Epidermal melanocyte (primary cell): Measurements from ENCODE around the gene HBE1.
A peak's percentile ranks its signal among the peaks of the same experiment; 100 is the strongest.
"Not testable (repeated sequence)": the region's sequence is repeated elsewhere in the genome, so short reads cannot be mapped to it uniquely, and the experiment has no call there.

ENCODE experiments used
- DNase-seq: peaks from one replicate; pipeline ENCODE4 v3.0.0; 2011; ENCODE audit warnings: low spot score; ENCODE audit not compliant: insufficient read length

Gene HBE1

DNA sequence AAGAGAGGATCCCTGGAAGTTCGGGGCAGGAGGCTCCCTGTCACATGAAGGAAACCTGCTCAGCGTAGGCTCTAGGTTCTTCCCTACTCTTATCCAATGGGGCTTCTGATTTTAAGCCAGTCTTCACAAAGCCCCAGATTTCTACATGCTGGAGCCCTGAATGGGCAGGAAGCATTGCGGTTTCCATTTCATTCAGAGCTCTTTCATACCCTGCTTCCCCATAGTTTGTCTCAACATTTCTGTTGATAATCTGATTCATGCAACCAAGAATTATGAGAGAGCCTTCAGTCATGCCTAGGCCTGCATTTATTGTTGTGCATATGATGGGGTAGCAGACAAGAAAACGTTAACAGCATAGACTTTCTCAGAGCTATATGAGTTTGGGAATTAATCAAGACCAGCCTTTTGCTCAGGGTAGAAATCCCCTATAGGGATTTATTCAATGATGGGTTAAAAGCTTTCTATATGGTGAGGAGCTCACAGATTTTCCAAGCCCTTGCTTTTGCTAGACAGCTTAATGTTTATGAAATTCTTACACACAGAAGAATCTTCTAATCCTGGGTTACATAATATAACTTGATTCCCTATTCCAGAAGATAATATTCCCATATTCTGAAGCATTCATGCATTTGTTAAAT, 16.1 kb upstream of the HBE1 start:
- no peak for DNase-seq

DNA sequence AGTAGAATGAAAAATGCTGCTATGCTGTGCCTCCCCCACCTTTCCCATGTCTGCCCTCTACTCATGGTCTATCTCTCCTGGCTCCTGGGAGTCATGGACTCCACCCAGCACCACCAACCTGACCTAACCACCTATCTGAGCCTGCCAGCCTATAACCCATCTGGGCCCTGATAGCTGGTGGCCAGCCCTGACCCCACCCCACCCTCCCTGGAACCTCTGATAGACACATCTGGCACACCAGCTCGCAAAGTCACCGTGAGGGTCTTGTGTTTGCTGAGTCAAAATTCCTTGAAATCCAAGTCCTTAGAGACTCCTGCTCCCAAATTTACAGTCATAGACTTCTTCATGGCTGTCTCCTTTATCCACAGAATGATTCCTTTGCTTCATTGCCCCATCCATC, 14.9 kb upstream of the HBE1 start:
- no peak for DNase-seq

DNA sequence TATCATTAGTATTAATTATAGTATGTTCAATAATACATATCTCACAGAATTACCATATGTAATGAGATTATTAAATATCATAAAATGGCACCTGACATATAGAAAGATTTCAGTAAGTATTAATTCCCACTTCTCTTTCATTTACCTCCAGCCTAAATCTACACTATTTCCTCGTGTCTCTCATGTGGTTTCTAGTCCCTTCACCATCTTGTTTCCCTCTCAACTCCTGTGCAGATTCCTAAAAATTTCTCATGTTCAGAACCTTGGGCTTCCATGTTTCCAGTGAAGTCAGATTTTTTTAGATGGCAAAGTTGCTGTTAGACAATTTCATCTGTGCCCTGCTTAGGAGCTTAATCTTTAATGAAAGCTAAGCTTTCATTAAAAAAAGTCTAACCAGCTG, 14.1 kb upstream of the HBE1 start:
- DNase-seq = no peak

DNA sequence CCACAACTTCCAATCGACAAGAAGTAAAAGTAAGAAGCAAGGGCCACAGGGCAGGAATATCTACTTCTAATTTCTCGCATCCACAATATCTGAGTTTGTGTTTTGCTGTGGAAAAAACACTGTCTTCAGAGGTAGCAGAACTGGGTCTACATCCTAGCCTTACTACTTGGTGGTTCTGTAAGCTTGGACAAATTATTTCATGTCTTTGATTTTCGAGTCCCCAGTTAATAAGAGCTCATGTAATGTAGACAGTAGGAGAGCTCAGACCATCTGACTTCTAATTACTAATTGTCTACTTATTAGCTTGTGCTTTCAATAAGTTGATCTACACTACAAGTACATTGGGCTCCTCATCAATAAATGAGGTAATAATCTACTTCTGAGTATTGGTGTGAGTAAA, 13.3 kb upstream of the HBE1 start:
- no peak for DNase-seq

DNA sequence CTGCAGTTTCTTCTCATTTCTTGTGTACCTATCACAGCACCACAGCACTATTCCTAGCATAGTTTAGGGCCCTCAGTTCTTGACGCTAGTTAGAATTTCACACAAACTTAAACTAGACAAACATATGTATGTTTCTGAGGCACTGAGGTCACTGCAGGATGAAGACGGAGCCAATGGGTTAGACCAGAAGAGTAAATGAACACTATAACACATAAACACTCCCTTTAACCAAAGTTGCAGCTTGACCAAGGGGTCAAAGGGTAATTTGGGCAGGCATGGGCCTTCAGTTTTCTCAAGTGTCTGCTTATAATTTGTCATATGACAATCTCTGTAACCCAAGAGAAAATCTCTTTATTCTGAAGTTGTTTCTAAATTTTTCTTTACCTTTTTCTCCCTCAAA, 12.9 kb upstream of the HBE1 start:
- DNase-seq = no peak

DNA sequence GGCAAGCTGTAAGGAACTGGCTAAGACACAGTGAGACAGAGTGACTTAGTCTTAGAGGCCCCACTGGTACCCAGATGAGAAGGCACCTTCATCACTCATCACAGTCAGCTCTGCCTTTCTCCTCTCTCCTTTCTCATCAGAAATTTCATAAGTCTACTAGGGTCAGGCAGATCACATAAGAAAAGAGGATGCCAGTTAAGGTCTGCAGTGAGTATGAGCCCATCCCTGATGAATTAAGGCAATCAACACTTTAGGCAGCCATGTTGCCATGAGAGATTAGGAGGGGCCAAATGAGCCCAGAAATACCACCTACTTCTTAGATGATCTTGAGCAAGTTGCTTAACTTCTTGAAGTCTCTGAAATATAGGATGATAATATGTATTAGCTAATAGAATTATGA, 11.9 kb upstream of the HBE1 start:
- no peak for DNase-seq

DNA sequence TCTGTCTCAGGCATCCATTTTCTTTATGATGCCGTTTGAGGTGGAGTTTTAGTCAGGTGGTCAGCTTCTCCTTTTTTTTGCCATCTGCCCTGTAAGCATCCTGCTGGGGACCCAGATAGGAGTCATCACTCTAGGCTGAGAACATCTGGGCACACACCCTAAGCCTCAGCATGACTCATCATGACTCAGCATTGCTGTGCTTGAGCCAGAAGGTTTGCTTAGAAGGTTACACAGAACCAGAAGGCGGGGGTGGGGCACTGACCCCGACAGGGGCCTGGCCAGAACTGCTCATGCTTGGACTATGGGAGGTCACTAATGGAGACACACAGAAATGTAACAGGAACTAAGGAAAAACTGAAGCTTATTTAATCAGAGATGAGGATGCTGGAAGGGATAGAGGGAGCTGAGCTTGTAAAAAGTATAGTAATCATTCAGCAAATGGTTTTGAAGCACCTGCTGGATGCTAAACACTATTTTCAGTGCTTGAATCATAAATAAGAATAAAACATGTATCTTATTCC, 10.9 kb upstream of the HBE1 start:
- DNase-seq = peak; percentile 66

DNA sequence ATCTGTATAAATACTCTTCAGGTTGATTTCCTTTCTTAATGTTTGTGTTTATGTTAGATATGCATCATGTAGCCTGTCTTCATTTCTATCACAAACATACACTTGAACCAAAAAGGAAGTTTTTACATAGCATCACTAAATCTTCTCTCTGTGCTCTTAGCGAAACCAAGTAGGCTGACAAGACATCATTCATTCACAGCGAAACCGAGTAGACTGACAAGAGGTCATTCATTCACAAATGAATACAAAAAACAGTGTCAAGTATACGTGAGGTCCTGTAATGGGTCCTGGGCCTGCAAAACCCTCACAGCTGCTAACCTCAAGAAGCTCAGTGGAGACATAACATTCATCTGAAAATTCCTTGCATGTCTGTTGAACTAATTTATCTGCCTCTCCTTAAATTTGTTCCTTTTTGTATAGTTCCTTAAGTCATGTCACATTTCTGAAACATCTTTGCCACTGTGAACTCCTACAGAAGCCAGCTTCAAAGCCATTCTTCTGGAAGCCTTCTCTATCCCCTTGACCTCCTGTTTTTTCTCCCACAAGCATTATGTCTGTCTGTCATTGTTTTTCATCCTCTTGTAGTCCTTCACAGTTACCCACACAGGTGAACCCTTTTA, 9.8 kb upstream of the HBE1 start:
- no peak for DNase-seq

DNA sequence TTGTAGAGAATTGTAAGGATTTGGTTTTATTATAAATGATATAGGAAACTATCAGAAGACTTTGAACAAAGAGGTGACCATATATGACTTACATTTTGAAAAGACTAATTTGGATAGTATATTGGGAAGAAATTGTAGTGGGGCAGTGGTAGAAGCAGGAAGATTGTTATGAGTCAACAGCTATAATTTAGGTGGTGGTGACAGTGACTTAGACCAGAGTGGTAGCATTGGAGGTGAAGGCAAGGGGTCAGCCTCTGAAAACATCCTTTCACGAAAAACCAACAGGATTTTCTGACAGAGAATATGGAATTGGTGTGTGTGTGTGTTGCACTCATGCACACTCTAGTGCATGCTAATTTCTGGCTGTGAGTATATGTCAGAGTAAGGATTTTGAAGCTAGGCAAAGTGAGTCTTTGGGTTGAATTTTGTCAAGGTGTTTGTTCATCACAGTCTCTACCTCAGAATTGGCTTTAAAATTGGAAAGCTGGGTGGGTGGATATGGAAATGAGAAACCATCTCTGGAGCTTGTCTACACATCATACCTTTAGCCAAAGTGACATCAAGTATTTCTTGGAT, 8.2 kb upstream of the HBE1 start:
- DNase-seq = no peak

DNA sequence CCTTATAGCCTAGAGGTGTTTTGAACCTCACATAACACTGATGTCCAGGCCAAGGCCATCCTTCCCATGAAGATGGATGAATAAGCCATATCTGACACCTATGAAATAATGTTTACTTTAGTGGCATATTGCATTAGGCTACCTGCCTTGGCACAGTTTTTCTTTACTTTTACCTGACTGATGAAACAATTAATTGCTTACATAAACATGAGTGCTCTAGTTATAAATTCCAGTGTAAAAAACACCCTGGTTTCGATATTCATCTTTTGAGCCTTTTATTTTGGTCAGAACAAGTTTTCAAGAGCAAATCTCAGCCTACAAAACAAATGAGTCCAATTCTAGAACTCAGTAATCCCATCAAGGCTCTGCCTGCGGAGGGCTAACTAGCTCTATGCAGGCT, 7.0 kb upstream of the HBE1 start:
- no peak for DNase-seq

DNA sequence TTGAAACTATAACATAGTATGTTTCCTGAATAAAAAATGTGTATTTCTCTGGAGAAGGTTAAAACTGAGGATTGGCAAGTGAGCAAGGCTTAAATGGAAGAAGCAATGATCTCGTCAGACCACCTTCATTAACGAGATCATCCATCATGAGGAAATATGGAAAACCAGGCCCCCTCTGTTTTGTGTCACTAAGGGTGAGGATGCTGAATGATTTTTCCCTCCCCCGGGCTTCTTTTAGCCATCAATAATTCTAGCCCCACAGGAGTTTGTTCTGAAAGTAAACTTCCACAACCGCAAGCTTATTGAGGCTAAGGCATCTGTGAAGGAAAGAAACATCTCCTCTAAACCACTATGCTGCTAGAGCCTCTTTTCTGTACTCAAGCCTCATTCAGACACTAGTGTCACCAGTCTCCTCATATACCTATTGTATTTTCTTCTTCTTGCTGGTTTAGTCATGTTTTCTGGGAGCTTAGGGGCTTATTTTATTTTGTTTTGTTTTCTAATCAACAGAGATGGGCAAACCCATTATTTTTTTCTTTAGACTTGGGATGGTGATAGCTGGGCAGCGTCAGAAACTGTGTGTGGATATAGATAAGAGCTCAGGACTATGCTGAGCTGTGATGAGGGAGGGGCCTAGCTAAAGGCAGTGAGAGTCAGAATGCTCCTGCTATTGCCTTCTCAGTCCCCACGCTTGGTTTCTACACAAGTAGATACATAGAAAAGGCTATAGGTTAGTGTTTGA, 5.8 kb upstream of the HBE1 start:
- DNase-seq = no peak

DNA sequence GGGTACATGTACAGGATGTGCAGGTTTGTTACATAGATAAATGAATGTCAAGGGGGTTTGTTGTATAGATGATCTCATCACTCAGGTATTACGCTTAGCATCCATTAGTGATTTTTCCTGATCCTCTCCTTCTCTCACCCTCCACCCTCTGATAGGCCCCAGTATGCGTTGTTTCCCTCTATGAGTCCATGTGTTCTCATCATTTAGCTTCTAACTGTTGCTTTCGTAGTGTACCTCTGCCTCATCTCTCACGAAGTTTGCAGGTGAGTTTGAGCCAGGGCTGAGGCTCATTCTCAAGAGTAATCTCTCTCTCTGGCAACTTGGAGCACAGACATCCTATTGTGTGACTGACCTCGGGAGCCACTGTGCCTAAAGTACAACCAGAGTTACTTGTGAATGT, 4.7 kb upstream of the HBE1 start:
- DNase-seq = no peak

DNA sequence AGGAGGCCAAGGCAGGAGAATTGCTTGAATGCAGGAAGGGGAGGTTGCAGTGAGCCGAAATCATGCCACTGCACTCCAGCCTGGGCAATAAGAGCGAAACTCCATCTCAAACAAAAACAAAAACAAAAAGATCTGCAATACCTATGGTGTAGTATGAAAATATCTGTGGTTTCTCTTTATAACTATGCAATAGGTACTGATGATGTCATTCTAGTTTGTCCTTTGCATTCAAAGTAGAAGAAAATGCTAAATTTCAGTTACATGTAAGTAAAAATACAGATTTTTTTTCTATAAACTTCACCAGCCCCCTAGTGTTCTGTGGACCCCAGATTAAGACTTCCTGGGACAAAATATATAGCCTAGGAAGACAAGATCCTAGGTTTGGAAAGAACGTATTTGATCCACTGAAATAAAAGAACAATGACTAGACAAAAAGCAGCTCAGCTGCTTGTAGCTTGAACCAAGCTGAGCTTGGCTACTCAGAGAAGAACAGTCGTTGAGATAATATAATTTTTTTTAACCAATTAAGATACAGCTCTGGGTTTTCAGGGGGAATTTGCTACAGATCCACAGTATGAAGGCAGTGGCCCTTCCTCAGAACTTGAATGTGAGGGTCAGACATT, 2.8 kb upstream of the HBE1 start:
- no peak for DNase-seq

DNA sequence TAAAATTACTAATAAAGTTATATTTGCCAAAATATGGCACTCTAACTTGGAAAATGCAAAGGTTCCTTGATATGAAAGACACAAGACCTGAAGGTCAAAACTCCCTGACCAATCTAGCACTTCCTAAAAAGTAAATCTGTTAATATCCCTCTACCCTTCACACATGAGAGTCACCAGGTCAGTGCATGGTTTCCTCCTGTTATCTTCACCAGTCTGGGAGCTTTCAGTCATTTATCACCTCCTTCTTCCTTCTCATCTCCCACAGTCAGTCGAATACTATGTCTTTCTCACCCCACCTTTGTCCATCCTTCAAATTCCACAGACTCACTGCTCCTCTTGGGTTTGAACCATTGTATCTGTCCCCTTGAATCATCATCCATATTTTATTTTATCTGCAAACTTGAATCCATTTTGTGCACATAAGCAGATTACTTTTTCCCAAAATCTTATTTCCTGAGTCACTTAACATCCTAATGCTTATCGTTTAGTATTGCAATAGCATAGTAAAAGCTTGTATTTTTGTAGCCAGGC, 2.6 kb downstream of the HBE1 start:
- DNase-seq = no peak

DNA sequence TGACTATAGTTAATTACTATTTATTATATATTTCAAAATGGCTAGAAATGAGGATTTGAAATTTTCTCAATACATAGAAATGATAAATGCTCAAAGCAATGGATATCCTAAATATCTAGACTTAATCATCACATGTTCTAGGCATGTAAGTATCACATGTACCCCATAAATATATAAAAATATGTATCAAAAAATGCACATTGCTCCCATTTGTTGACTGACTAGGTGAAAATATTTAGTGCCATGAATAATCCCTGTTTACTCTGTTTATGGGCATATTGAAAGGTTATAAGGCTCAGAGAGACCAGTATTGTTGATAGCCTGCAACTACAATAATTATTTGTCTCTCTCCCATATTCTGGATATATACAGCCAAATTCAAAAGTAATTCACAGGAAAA, 3.1 kb downstream of the HBE1 start:
- no peak for DNase-seq

DNA sequence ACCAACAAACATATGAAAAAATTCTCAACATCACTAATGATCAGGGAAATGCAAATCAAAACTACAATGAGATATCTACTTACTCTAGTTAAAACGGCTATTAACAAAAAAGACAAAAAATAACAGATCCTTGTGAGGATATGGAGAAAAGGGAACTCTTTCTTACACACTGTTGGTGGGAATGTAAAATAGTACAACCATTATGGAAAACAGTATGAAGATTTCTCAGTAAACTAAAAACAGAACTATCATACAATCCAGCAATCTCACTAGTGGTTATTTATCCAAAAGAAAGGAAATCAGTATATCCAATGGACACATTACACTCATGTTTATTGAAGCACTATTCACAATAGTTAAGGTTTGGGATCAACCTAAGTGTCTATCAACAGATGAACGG, 3.9 kb downstream of the HBE1 start:
- DNase-seq = no peak

DNA sequence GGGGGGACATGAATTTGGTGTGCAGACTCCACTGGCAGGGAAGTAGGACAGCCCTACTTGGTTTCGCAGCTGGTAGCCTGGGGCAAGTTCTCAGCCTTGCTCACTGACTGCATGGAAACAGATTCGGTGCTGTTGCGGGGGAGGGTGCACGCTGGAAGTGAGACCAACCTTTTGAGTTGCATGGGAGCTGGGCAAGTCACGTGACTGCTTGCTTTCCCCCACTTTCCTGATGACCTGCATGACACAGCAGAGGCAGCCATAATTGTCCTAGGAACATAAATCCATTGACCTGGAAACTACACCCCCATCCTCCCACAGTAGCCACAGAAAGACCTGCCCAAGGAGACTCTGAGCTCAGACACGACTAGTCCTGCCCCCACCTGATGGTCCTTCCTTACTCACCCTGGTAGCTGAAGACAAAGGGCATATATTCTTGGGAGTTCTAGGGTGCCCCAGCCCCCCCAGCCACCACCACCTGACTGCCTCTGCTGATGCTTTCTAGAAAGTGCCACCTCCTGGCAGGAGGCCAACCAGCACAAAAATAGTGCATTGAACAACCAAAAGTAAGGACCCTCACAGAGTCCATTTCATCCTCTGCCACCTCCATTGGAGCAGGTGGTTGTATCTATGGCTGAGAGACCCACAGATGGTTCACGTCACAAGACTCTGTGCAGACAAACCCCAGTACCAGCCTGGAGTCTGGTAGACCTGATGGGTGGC, 11.0 kb downstream of the HBE1 start:
- no peak for DNase-seq

DNA sequence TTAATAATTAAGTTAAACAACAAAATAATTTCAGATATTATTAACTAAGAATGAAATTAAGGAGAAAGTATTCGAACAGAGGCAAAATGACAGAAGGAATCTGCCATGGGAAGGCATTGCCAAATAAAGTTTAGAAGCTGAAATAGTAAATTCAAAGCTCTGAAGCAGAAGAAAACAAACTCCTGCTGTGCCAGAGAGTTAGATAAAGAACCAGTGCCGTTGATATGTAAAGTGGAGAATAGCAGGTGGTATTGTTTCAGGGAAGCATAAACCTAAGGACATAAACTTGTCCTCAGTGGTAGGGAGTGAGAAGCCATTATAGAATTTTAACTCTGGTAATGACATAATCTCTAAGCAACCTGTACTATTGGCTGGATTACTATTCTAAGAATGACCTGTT, 12.4 kb downstream of the HBE1 start:
- DNase-seq = no peak

DNA sequence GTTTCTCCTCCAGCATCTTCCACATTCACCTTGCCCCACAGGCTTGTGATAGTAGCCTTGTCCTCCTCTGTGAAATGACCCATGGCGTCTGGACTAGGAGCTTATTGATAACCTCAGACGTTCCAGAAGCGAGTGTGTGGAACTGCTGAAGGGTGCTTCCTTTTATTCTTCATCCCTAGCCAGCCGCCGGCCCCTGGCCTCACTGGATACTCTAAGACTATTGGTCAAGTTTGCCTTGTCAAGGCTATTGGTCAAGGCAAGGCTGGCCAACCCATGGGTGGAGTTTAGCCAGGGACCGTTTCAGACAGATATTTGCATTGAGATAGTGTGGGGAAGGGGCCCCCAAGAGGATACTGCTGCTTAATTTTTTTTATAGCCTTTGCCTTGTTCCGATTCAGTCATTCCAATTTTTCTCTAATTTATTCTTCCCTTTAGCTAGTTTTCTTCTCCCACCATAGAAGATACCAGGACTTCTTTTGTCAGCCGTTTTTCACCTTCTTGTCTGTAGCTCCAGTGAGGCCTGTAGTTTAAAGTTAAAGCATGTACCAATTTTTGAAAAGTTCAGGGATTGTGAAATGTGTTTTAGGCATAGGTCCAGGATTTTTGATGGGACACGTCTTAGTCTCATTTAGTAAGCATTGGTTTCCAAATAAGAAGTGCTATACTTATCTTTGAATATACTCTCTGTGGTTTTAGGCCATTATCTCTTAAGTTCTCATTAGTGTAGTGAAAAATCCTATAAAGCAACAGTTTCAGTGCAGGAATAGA, 14.9 kb downstream of the HBE1 start, which contains the start of gene HBG2:
HBG2 (minus strand) TSS at position 136 of the 768 bp plus-strand sequence; CDS start at position 83, 53 bp downstream.
- not testable (repeated sequence) for DNase-seq

DNA sequence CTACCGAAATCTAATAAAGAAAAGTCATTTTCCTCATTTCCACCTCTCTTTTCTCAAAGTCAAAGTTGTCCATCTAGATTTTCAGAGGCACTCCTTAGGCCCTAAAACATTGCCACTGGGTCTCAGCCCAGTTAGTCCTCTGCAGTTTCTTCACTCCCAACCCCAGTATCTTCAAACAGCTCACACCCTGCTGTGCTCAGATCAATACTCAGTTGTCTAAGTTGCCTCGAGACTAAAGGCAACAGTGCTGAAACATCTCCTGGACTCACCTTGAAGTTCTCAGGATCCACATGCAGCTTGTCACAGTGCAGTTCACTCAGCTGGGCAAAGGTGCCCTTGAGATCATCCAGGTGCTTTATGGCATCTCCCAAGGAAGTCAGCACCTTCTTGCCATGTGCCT, 15.7 kb downstream of the HBE1 start:
- not testable (repeated sequence) for DNase-seq
